ENCODE results near the gene ITGB8. TPM values are rescaled to one million over a fixed set of nuclear protein-coding genes. Genes with fewer than 3 reads are reported as not detected.

The ITGB8 gene
- total and polyA plus RNA-seq, 2 experiments from 2014 or later = 0.71 to 3.0 TPM

- no peak for TF ChIP-seq ZNF462 (CRISPR knock-in tag; IDR thresholded peaks at IDR 0.05)
Measured at GRCh38 chr7:20395104-20395503, 64.4 kb downstream of the ITGB8 start (continued).

GRCh38 chr7:20395511-20395910 lies 64.8 kb downstream of the ITGB8 start:
- Mint-ChIP-seq H3K9me3 (no peaks in the 10 kb centered on the region; the same call in 2 of the 3 replicates), H3K27ac (no peak overlapping the region), H3K4me3 (no peak overlapping the region), H3K4me1 (no peaks in the 10 kb centered on the region), H3K36me3 (ENCODE audit: low read depth) (no peaks in the 10 kb centered on the region), H3K27me3 (ENCODE audit: insufficient read depth, low read depth, poor library complexity) (peaks cover 2% of the 10 kb centered on the region)
- H3K27me3 ChIP-seq (ENCODE audit: insufficient read depth) = no peaks in the 10 kb centered on the region
- no peaks in the 10 kb centered on the region; the same call in 1 of the 2 replicates for H3K9me2 ChIP-seq (ENCODE audit: insufficient read depth)
- H4K20me1 ChIP-seq (replicated peaks; ENCODE audit: insufficient read depth) = no peaks in the 10 kb centered on the region
- no peak for DNase-seq (ENCODE audit: low spot score)
- H3K4me2 ChIP-seq = no peak overlapping the region
- no peaks in the 10 kb centered on the region for H3F3A ChIP-seq (replicated peaks; ENCODE audit: low read depth)
- no peaks in the 10 kb centered on the region for H3K36me3 ChIP-seq (ENCODE audit: insufficient read depth)
- H2AFZ ChIP-seq = no peak overlapping the region
- H3K4me3 ChIP-seq = no peak overlapping the region
- no peaks in the 10 kb centered on the region for H3K4me1 ChIP-seq (ENCODE audit: insufficient read depth)
- H3K79me2 ChIP-seq (replicated peaks; ENCODE audit: insufficient read depth) = no peaks in the 10 kb centered on the region
- H3K27ac ChIP-seq (ENCODE audit: low read depth) = no peak overlapping the region
- no peak for ATAC-seq
- TF ChIP-seq REST (IDR thresholded peaks at IDR 0.05; ENCODE audit: unreplicated experiment) (no peak), JUNB (IDR thresholded peaks at IDR 0.05; ENCODE audit: unreplicated experiment) (no peak), STAT1 (IDR thresholded peaks at IDR 0.05; ENCODE audit: unreplicated experiment) (no peak), NANOG (IDR thresholded peaks at IDR 0.05; ENCODE audit: borderline replicate concordance) (no peak), CTCF (conservative IDR thresholded peaks at IDR 0.05; ENCODE audit: low read depth in 2 of 2) (no peak), ZNF114 (CRISPR knock-in tag; IDR thresholded peaks at IDR 0.05) (no peak), EZH2phosphoT487 (IDR thresholded peaks at IDR 0.05; ENCODE audit: unreplicated experiment) (no peak), POLR2AphosphoS5 (IDR thresholded peaks at IDR 0.05; ENCODE audit: low read depth) (no peak), EZH2 (IDR thresholded peaks at IDR 0.05; ENCODE audit: low read depth, unreplicated experiment) (no peak)

Measured in GM23338 (cell line).